Erythroblast (primary cell): ENCODE measurements around the gene KRT14.

Source experiments
- GATA1 ChIP-seq: IDR thresholded peaks from 2 replicates; pipeline ENCODE4 v1.6.1; 2011; ENCODE audit warnings: low read depth, mild to moderate bottlenecking, control low read depth, low read length, moderate library complexity
- POLR2A ChIP-seq: IDR thresholded peaks from 2 replicates; pipeline ENCODE4 v1.6.1; 2011; ENCODE audit warnings: mild to moderate bottlenecking, low read length

- TF ChIP-seq POLR2A, result no peak
- no peak for TF ChIP-seq GATA1
Observed at GRCh38 chr17:41545829-41546410, 40.8 kb downstream of the KRT14 start.
